ENCODE measurements around the gene SMAD7. TPM values are rescaled to one million over a fixed set of nuclear protein-coding genes. Genes with fewer than 3 reads are reported as not detected.

The SMAD7 gene
- total RNA-seq, 1 donor from 2014 or later: 24.3 TPM

- Mint-ChIP-seq H3K36me3 (ENCODE audit: insufficient read depth) (no peaks in the 10 kb centered on the region), H3K4me1 (ENCODE audit: low read depth) (peaks cover 23% of the 10 kb centered on the region), H3K27ac (no peak overlapping the region), H3K9me3 (ENCODE audit: low read depth) (no peaks in the 10 kb centered on the region), H3K4me3 (ENCODE audit: low read depth) (no peak overlapping the region), H3K27me3 (peaks cover 12% of the 10 kb centered on the region)
- no peak for DNase-seq (ENCODE audit: low spot score, unreplicated experiment)
- no peak for TF ChIP-seq CTCF (IDR thresholded peaks at IDR 0.05; ENCODE audit: unreplicated experiment)
Observed at GRCh38 chr18:48990481-48991318, 39.9 kb upstream of the SMAD7 start.

GRCh38 chr18:48989304-48990303 lies 38.8 kb upstream of the SMAD7 start:
- Mint-ChIP-seq H3K9me3 (ENCODE audit: low read depth) (no peaks in the 10 kb centered on the region), H3K4me3 (ENCODE audit: low read depth) (no peak overlapping the region), H3K27me3 (peaks cover 12% of the 10 kb centered on the region), H3K36me3 (ENCODE audit: insufficient read depth) (no peaks in the 10 kb centered on the region), H3K4me1 (ENCODE audit: low read depth) (peaks cover 23% of the 10 kb centered on the region), H3K27ac (no peak overlapping the region)
- TF ChIP-seq CTCF (IDR thresholded peaks at IDR 0.05; ENCODE audit: unreplicated experiment): no peak
- no peak for DNase-seq (ENCODE audit: low spot score, unreplicated experiment)

- TF ChIP-seq CTCF (IDR thresholded peaks at IDR 0.05; ENCODE audit: unreplicated experiment): no peak
- no peak overlapping the region for H3K4me3 Mint-ChIP-seq (ENCODE audit: low read depth)
- H3K27ac Mint-ChIP-seq: no peak overlapping the region
- H3K27me3 Mint-ChIP-seq: peaks cover 12% of the 10 kb centered on the region
- no peaks in the 10 kb centered on the region for H3K36me3 Mint-ChIP-seq (ENCODE audit: insufficient read depth)
- no peaks in the 10 kb centered on the region for H3K9me3 Mint-ChIP-seq (ENCODE audit: low read depth)
- no peak for DNase-seq (ENCODE audit: low spot score, unreplicated experiment)
- peaks cover 18% of the 10 kb centered on the region for H3K4me1 Mint-ChIP-seq (ENCODE audit: low read depth)
Observed at GRCh38 chr18:48988508-48989303, 37.9 kb upstream of the SMAD7 start.

- no peak overlapping the region for H3K27ac Mint-ChIP-seq
- H3K27me3 Mint-ChIP-seq: peaks cover 4% of the 10 kb centered on the region
- peaks cover 11% of the 10 kb centered on the region for H3K4me1 Mint-ChIP-seq (ENCODE audit: low read depth)
Observed at GRCh38 chr18:48987821-48988220, 37.1 kb upstream of the SMAD7 start.

More at GRCh38 chr18:48987821-48988220, 37.1 kb upstream of the SMAD7 start:
- TF ChIP-seq CTCF (IDR thresholded peaks at IDR 0.05; ENCODE audit: unreplicated experiment): no peak
- no peak overlapping the region for H3K4me3 Mint-ChIP-seq (ENCODE audit: low read depth)
- H3K36me3 Mint-ChIP-seq (ENCODE audit: insufficient read depth): no peaks in the 10 kb centered on the region
- no peaks in the 10 kb centered on the region for H3K9me3 Mint-ChIP-seq (ENCODE audit: low read depth)
- DNase-seq (ENCODE audit: low spot score, unreplicated experiment): no peak
